Left colon (tissue), 2 donors: ENCODE results near the gene BEX3. TPM values are rescaled to one million over a fixed set of nuclear protein-coding genes. Genes with fewer than 3 reads are reported as not detected.
A peak's percentile ranks its signal among the peaks of the same experiment; 100 is the strongest.
"Not testable (repeated sequence)": the region's sequence is repeated elsewhere in the genome, so short reads cannot be mapped to it uniquely, and the experiment has no call there.

Source experiments
- ATAC-seq: fragments of 200-7000 bp; cut with Tn5 transposase; one replicate; pipeline ENCODE4 v1.9.1; 2020; ENCODE audit warnings: mild to moderate bottlenecking, moderate library complexity
- DNase-seq, 2 donors: peaks; one replicate each; pipeline ENCODE4 v3.0.0-alpha.2; 2020
- intact Hi-C, 2 donors: fragments of 100-400 bp; cut with DNase I in 1 of 2; cut with micrococcal nuclease in 1 of 2; formaldehyde crosslinking; loops; one replicate each; pipeline versions ENCODE4 v1.11.2 to v1.14.0; 2022; cut with DNase I, micrococcal nuclease
- long read RNA-seq: library from polyadenylated mRNA; unstranded; transcript quantifications from one replicate; pipeline ENCODE4 v2.0.0, GENCODE V29; 2021
- total RNA-seq, 2 donors: library from RNA; stranded (reverse); fragmentation: NEBNext Ultra II Directional; extraction: Animal tissue kit (Norgen Biotek cat#: 25700); gene quantifications; one replicate each; pipeline ENCODE4 v1.2.1, GENCODE V29; 2021
- donor health status: DM: no; HTN: no; CAD: no.
- donor health status: DM: yes; HTN: yes; CAD: no.

Gene BEX3
- 10 to 100 TPM; 29.5 to 33.4 TPM for total RNA-seq
- long read RNA-seq, transcript BEX3-201 (3 exons, 921 nt): major isoform, 6 of 10 reads
- long read RNA-seq, partial matches to known transcripts: 0 of 10 reads
- long read RNA-seq, other reads (novel, unspliced or antisense): 0 of 10 reads

- DNase-seq (peak; percentile 42 to 58), ATAC-seq (peak; percentile 86)
- intact Hi-C loops: no loop called here
Observed at GRCh38 chrX:103376118-103376978, at the start of gene BEX3. Gene BEX3, plus strand, starts transcription at chrX:103376538. Its CDS starts 984 bp downstream, at chrX:103377522.

- DNase-seq: no peak
- ATAC-seq: no peak
- intact Hi-C loops: no loop called here
Observed at GRCh38 chrX:103329991-103330390, 46.3 kb upstream of the BEX3 start, which contains the start of gene TCEAL7. Gene TCEAL7, plus strand, starts transcription at chrX:103330239. Its CDS starts 1,165 bp downstream, at chrX:103331404.

- DNase-seq (no peak), ATAC-seq (no peak)
- intact Hi-C loops: no loop called here
Observed at GRCh38 chrX:103330681-103331288, 45.6 kb upstream of the BEX3 start.

- intact Hi-C loops: no loop called here
- DNase-seq: no peak
- ATAC-seq: no peak
Observed at GRCh38 chrX:103338663-103339062, 37.7 kb upstream of the BEX3 start.

- intact Hi-C loops: loop anchor here in 1 of 2 donors (2.0 kb wide), 1 partner anchor 122 kb away; no protein-coding TSS in a partner anchor
Observed at GRCh38 chrX:103343105-103343504, 33.2 kb upstream of the BEX3 start.

GRCh38 chrX:103344606-103345005, 31.7 kb upstream of the BEX3 start:
- ATAC-seq: no peak
- no peak for DNase-seq
- intact Hi-C loops: no loop called here

More at GRCh38 chrX:103343105-103343504, 33.2 kb upstream of the BEX3 start:
- ATAC-seq: peak; percentile 49
- DNase-seq: peak in 1 of 2 donors; percentile 53

GRCh38 chrX:103347682-103348397, 28.5 kb upstream of the BEX3 start:
- intact Hi-C loops: no loop called here
- no peak for ATAC-seq
- DNase-seq: no peak

- DNase-seq (peak; percentile 59 to 62), ATAC-seq (peak; percentile 85)
- intact Hi-C loops: no loop called here
Observed at GRCh38 chrX:103356130-103356798, 20.1 kb upstream of the BEX3 start, which contains the start of gene TCEAL9. Gene TCEAL9, plus strand, starts transcription at chrX:103356506. Its CDS starts 1,179 bp downstream, at chrX:103357685.

- ATAC-seq (peak; percentile 88), DNase-seq (peak in 1 of 2 donors; percentile 48)
- intact Hi-C loops: no loop called here
Observed at GRCh38 chrX:103356858-103357257, 19.5 kb upstream of the BEX3 start.

GRCh38 chrX:103357871-103358270, 18.5 kb upstream of the BEX3 start:
- intact Hi-C loops: no loop called here
- ATAC-seq (no peak), DNase-seq (no peak)

- ATAC-seq, intact Hi-C loops, DNase-seq: not testable (repeated sequence)
Observed at GRCh38 chrX:103359605-103360004, 16.7 kb upstream of the BEX3 start.

GRCh38 chrX:103360092-103360491, 16.2 kb upstream of the BEX3 start:
- ATAC-seq: no peak
- no peak for DNase-seq
- intact Hi-C loops: no loop called here

GRCh38 chrX:103360916-103361315, 15.4 kb upstream of the BEX3 start:
- intact Hi-C loops: no loop called here
- ATAC-seq (no peak), DNase-seq (no peak)

- DNase-seq (no peak), ATAC-seq (no peak)
- intact Hi-C loops: no loop called here
Observed at GRCh38 chrX:103361798-103362197, 14.5 kb upstream of the BEX3 start.

GRCh38 chrX:103362474-103362873, 13.9 kb upstream of the BEX3 start:
- DNase-seq (no peak), ATAC-seq (no peak)
- intact Hi-C loops: no loop called here

GRCh38 chrX:103363046-103363445, 13.3 kb upstream of the BEX3 start:
- ATAC-seq: no peak
- no peak for DNase-seq
- intact Hi-C loops: no loop called here

GRCh38 chrX:103367502-103367901, 8.8 kb upstream of the BEX3 start:
- intact Hi-C loops: no loop called here
- no peak for DNase-seq
- no peak for ATAC-seq

- DNase-seq (no peak), ATAC-seq (no peak)
- intact Hi-C loops: no loop called here
Observed at GRCh38 chrX:103369479-103369878, 6.9 kb upstream of the BEX3 start.

GRCh38 chrX:103372886-103373285, 3.5 kb upstream of the BEX3 start:
- ATAC-seq (no peak), DNase-seq (no peak)
- intact Hi-C loops: no loop called here
